Vagina (tissue), 2 donors: ENCODE data around the gene SELP.

Experiments
- POLR2A ChIP-seq, 2 donors: fragments of 450-650 bp; IDR thresholded peaks; one replicate each; pipeline ENCODE4 v1.6.1; 2017; ENCODE audit warnings: antibody characterized with exemption in 2 of 2, mild to moderate bottlenecking in 2 of 2, moderate library complexity in 2 of 2
- TF ChIP-seq, protein P1 (sequence below), 3 experiments: fragments of 450-650 bp in 2 of 3; fragments of 200-600 bp in 1 of 3; sonication (generic) in 1 of 3; IDR thresholded peaks; one replicate each; pipeline ENCODE4 v1.5.1; 2017 to 2019; ENCODE audit warnings: antibody characterized with exemption in 3 of 3, mild to moderate bottlenecking in 2 of 3, moderate library complexity in 2 of 3

DNA sequence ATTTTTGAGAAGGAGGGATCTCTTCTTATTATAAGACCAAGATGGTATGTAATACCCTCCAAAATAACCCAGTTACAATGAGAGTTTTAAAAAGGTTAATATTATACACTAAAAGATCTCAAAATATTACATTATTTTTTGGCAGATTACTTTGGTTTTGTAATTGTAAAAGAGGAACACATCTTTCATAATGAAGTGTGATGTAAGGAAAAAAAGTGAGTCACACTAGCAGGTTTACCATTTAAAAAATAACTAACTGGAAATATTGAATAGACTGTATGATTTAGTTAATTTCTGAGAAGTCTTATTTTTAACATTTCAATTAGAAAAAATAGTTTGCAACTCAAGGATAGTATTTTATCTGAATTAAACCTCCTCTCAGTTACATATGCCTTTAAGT is 44.7 kb downstream of the SELP start:
- TF ChIP-seq, protein P1, sequence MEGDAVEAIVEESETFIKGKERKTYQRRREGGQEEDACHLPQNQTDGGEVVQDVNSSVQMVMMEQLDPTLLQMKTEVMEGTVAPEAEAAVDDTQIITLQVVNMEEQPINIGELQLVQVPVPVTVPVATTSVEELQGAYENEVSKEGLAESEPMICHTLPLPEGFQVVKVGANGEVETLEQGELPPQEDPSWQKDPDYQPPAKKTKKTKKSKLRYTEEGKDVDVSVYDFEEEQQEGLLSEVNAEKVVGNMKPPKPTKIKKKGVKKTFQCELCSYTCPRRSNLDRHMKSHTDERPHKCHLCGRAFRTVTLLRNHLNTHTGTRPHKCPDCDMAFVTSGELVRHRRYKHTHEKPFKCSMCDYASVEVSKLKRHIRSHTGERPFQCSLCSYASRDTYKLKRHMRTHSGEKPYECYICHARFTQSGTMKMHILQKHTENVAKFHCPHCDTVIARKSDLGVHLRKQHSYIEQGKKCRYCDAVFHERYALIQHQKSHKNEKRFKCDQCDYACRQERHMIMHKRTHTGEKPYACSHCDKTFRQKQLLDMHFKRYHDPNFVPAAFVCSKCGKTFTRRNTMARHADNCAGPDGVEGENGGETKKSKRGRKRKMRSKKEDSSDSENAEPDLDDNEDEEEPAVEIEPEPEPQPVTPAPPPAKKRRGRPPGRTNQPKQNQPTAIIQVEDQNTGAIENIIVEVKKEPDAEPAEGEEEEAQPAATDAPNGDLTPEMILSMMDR (IDR thresholded peaks at IDR 0.05): no peak
- no peak for TF ChIP-seq POLR2A (IDR thresholded peaks at IDR 0.05)
